ENCODE measurements around the gene CFAP100. TPM values are rescaled to one million over a fixed set of nuclear protein-coding genes. Genes with fewer than 3 reads are reported as not detected.

Gene CFAP100
- total RNA-seq, 4 donors from 2014 or later: not detected

GRCh38 chr3:126389112-126389793, 5.5 kb upstream of the CFAP100 start:
- TF ChIP-seq CTCF (IDR thresholded peaks at IDR 0.05) (peak in 1 of 3 donors; percentile 82), POLR2A (IDR thresholded peaks at IDR 0.05) (no peak)
- 1 to 2% methylated on average over 54 of the region's 58 CpGs for WGBS, 2 donors
- intact Hi-C loops (cut with DNase I; ENCODE audit: low total_unique reads): no loop called here
- no peak overlapping the region for H3K4me3 ChIP-seq (ENCODE audit: low read depth, poor library complexity, severe bottlenecking)
- DNase-seq (ENCODE audit: low spot score in 2 of 2): peak; percentile 90 to 98

GRCh38 chr3:126389794-126390146, 4.9 kb upstream of the CFAP100 start:
- H3K4me3 ChIP-seq (ENCODE audit: low read depth, poor library complexity, severe bottlenecking): no peak overlapping the region
- TF ChIP-seq POLR2A (IDR thresholded peaks at IDR 0.05) (no peak), CTCF (IDR thresholded peaks at IDR 0.05) (no peak)
- intact Hi-C loops (cut with DNase I; ENCODE audit: low total_unique reads): loop anchor here (1.0 to 10.0 kb wide), 2 partner anchors 44 to 245 kb away; no protein-coding TSS in a partner anchor
- DNase-seq (ENCODE audit: low spot score in 2 of 2): no peak
- 67 to 70% methylated on average over 17 of the region's 17 CpGs for WGBS, 2 donors

- peak in 1 of 2 donors; percentile 84 for DNase-seq (ENCODE audit: low spot score in 2 of 2)
- 81 to 83% methylated on average over 15 of the region's 15 CpGs for WGBS, 2 donors
- TF ChIP-seq POLR2A (IDR thresholded peaks at IDR 0.05) (no peak), CTCF (IDR thresholded peaks at IDR 0.05) (no peak)
- intact Hi-C loops (cut with DNase I; ENCODE audit: low total_unique reads): loop anchor here (1.0 to 10.0 kb wide), 2 partner anchors 45 to 245 kb away; no protein-coding TSS in a partner anchor
- H3K4me3 ChIP-seq (ENCODE audit: low read depth, poor library complexity, severe bottlenecking): no peak overlapping the region
Observed at GRCh38 chr3:126390201-126390600, 4.5 kb upstream of the CFAP100 start.

GRCh38 chr3:126390751-126391150, 4.0 kb upstream of the CFAP100 start:
- intact Hi-C loops (cut with DNase I; ENCODE audit: low total_unique reads): loop anchor here (1.0 to 10.0 kb wide), 2 partner anchors 45 to 246 kb away; no protein-coding TSS in a partner anchor
- 74 to 77% methylated on average over 4 of the region's 4 CpGs for WGBS, 2 donors
- peak in 1 of 2 donors; percentile 77 for DNase-seq (ENCODE audit: low spot score in 2 of 2)
- TF ChIP-seq CTCF (IDR thresholded peaks at IDR 0.05): no peak
- TF ChIP-seq POLR2A (IDR thresholded peaks at IDR 0.05): no peak
- H3K4me3 ChIP-seq (ENCODE audit: low read depth, poor library complexity, severe bottlenecking): no peak overlapping the region

- no peak overlapping the region for H3K4me3 ChIP-seq (ENCODE audit: low read depth, poor library complexity, severe bottlenecking)
- DNase-seq (ENCODE audit: low spot score in 2 of 2): peak in 1 of 2 donors; percentile 25
- WGBS, 2 donors: 29 to 35% methylated on average over 1 of the region's 1 CpG
- intact Hi-C loops (cut with DNase I; ENCODE audit: low total_unique reads): loop anchor here (10.0 kb wide), 1 partner anchor 247 kb away; no protein-coding TSS in a partner anchor
- no peak for TF ChIP-seq CTCF (IDR thresholded peaks at IDR 0.05)
- TF ChIP-seq POLR2A (IDR thresholded peaks at IDR 0.05): no peak
Observed at GRCh38 chr3:126391631-126392030, 3.1 kb upstream of the CFAP100 start.
